ENCODE results near the gene TMPRSS11A.

The TMPRSS11A gene

DNA sequence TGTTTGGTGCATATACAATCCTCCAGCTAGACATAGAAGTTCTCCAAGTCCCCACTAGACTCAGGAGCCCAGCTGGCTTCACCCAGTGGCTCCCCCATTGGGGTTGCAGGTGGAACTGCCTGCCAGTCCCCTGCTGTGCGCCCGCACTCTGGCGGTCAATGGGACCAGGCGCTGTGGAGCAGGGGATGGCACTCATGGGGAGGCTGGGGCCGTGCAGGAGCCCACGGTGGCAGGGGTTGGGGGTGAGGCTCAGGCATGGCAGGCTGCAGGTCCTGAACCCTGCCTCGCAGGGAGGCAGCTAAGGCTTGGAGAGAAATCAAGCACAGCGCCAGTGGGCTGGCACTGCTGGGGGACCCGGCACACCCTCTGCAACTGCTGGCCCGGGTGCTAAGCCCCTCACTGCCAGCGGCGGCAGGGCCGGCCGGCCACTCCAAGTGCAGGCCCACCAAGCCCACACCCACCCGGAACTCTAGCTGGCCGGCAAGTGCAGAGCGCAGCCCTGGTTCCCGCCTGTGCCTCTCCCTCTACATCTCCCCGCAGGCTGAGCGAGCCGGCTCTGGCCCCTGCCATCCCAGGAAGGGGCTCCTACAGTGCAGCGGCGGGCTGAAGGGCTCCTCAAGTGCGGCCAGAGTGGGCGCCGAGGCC lies 66.8 kb downstream of the TMPRSS11A start:
- in situ Hi-C loops (cut with MboI; ENCODE audit: low pct_unique_long_range_greater_than_20kb, low sequenced_read_pairs, unreplicated experiment) = no loop called here

DNA sequence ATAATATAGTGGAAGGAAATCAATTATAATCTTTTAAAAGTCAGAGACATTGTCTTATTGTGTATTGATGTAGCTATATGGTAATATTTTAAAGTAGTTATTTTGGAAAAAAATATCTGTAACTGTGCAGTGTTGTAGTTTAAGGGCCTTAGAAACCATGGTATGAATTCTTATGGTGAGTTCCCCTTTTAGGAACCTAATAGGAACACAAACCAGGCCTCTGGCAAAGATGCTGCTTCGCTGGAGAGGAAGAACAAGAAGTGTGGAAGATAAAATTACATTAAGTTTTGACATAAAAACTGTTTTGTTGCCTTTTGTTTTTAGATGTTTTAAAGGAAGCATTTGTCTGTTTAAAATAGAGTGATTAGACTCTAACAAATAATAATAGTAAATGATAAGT lies 68.6 kb downstream of the TMPRSS11A start:
- TF ChIP-seq, protein P1, sequence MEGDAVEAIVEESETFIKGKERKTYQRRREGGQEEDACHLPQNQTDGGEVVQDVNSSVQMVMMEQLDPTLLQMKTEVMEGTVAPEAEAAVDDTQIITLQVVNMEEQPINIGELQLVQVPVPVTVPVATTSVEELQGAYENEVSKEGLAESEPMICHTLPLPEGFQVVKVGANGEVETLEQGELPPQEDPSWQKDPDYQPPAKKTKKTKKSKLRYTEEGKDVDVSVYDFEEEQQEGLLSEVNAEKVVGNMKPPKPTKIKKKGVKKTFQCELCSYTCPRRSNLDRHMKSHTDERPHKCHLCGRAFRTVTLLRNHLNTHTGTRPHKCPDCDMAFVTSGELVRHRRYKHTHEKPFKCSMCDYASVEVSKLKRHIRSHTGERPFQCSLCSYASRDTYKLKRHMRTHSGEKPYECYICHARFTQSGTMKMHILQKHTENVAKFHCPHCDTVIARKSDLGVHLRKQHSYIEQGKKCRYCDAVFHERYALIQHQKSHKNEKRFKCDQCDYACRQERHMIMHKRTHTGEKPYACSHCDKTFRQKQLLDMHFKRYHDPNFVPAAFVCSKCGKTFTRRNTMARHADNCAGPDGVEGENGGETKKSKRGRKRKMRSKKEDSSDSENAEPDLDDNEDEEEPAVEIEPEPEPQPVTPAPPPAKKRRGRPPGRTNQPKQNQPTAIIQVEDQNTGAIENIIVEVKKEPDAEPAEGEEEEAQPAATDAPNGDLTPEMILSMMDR (IDR thresholded peaks at IDR 0.05; ENCODE audit: extremely low read depth, insufficient read depth, missing control alignments) = no peak
- in situ Hi-C loops (cut with MboI; ENCODE audit: low pct_unique_long_range_greater_than_20kb, low sequenced_read_pairs, unreplicated experiment) = no loop called here
- DNase-seq (ENCODE audit: low spot score) = no peak

More for the DNA sequence above, 66.8 kb downstream of the TMPRSS11A start:
- no peak for DNase-seq (ENCODE audit: low spot score)
- TF ChIP-seq, protein P1 (IDR thresholded peaks at IDR 0.05; ENCODE audit: extremely low read depth, insufficient read depth, missing control alignments) = no peak

DNA sequence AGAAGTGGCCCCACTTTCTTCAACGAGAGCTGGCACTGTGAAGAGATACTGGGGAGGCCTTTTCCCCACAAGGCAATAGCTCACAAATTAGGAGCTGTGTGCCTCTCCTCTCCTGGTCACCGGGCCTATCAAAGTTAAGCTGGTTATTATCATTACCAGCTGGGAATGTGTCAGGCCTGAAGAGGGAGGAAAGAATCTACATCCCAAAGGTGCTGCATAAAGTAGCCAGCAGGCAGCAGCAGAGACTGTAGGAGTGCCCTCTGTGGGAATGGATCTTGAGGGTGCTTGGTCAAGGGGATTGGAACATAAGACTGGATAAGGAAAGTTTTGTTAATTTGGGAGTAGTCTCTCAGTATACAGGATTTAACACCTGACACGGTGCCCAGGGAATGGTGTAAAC lies 70.4 kb downstream of the TMPRSS11A start:
- no peak for DNase-seq (ENCODE audit: low spot score)
- in situ Hi-C loops (cut with MboI; ENCODE audit: low pct_unique_long_range_greater_than_20kb, low sequenced_read_pairs, unreplicated experiment) = no loop called here
- TF ChIP-seq, protein P1 (IDR thresholded peaks at IDR 0.05; ENCODE audit: extremely low read depth, insufficient read depth, missing control alignments) = no peak

DNA sequence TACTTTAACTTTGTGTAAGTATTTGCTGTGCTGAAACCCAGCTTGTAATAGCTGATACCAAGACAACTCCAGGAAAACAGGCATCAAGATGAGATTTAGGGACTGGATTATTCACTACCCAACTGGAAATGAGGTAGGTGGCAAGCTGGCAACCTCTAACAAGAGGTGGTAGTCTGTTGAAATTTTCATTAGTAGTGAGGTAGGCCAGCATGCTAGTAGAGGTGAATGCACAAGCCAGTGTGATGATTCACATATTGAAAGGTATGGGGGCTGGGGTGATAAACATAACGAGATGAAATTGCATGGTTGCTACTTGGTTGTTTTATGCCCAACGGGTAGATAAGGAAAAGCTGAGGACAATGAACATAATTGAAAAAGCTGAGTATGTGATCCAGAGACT lies 71.0 kb downstream of the TMPRSS11A start:
- in situ Hi-C loops (cut with MboI; ENCODE audit: low pct_unique_long_range_greater_than_20kb, low sequenced_read_pairs, unreplicated experiment) = no loop called here
- TF ChIP-seq, protein P1 (IDR thresholded peaks at IDR 0.05; ENCODE audit: extremely low read depth, insufficient read depth, missing control alignments) = no peak
- DNase-seq (ENCODE audit: low spot score) = no peak

DNA sequence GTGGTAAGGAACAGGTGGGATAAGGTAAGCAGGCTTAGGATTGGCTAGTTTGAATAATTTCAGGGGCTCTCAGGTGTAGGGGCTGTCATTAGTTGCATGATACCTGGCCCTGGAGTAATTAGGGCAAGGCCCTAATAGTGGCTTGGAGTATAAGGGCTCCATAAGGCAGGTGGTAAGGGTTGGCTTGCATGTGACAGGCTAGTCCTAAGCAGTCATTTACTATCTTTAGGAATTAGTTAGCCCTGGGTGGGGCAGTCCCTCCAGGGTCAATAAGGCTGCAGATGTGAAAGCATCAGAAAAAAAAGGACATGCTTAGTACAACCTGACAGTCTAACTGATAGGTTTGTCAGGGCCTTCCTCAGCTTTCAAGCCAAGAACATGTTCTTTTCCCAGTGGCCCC lies 71.6 kb downstream of the TMPRSS11A start:
- TF ChIP-seq, protein P1 (IDR thresholded peaks at IDR 0.05; ENCODE audit: extremely low read depth, insufficient read depth, missing control alignments) = no peak
- no peak for DNase-seq (ENCODE audit: low spot score)
- in situ Hi-C loops (cut with MboI; ENCODE audit: low pct_unique_long_range_greater_than_20kb, low sequenced_read_pairs, unreplicated experiment) = no loop called here

DNA sequence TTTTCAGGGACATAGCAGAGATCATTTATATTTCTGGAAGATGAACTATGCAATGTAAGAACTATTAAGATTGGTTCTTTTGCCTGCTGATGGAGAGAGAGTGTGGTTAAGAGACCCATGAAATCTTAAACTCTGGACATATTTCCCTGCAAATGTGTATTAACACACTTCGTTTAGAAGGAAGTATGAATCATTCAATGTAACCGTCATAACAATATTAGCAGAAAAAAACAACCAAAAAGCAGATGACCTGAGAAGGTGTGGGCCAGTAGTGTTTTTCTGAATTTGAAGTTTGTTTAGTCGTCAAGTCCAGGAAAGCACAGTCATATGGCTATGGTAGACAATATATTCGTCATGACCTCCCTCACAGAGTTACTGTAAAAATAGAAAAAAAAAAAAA lies 77.0 kb downstream of the TMPRSS11A start:
- DNase-seq (ENCODE audit: low spot score) = no peak
- TF ChIP-seq, protein P1 (IDR thresholded peaks at IDR 0.05; ENCODE audit: extremely low read depth, insufficient read depth, missing control alignments) = no peak
- in situ Hi-C loops (cut with MboI; ENCODE audit: low pct_unique_long_range_greater_than_20kb, low sequenced_read_pairs, unreplicated experiment) = no loop called here

Measured in GM13977 (cell line).